GM10248 (cell line): ENCODE results near the gene RAB27A.
"Not testable (repeated sequence)": the region's sequence is repeated elsewhere in the genome, so short reads cannot be mapped to it uniquely, and the experiment has no call there.

Experiments used
- CTCF ChIA-PET: fragments of 300-600 bp; sonication (Branson Sonifier 250); formaldehyde crosslinking; extraction: SDS; loops from one replicate; lab custom pipeline; 2021; ENCODE audit warnings: antibody characterized with exemption; lab: Yijun Ruan, JAX
- POLR2A ChIA-PET: fragments of 350-650 bp; sonication (Branson Sonifier 250); formaldehyde crosslinking; extraction: SDS; loops from one replicate; lab custom pipeline; 2020; ENCODE audit warnings: antibody characterized with exemption; lab: Yijun Ruan, JAX
- DNase-seq: peaks from one replicate; pipeline ENCODE4 v3.0.0; 2012; ENCODE audit errors: extremely low spot score
- CTCF ChIP-seq: IDR thresholded peaks from 2 replicates; pipeline ENCODE4 v1.5.1; 2012; ENCODE audit warnings: mild to moderate bottlenecking, low read depth; ENCODE audit errors: extremely low read depth, missing control alignments, control extremely low read depth

RAB27A gene

GRCh38 chr15:55282284-55282833, 7.3 kb downstream of the RAB27A start:
- POLR2A ChIA-PET: no interaction called here
- TF ChIP-seq CTCF: no peak
- no peak for DNase-seq
- CTCF ChIA-PET: interaction anchor here (0.8 to 2.8 kb wide), 5 partner anchors 8 to 73 kb away, joined by 3 to 10 read pairs (median 4); no protein-coding TSS in a partner anchor

- ChIA-PET POLR2A (interaction anchor here (0.6 kb wide), 1 partner anchor 123 kb away, joined by 3 read pairs; no protein-coding TSS in a partner anchor), CTCF (interaction anchor here (0.8 to 2.8 kb wide), 7 partner anchors 9 to 84 kb away, joined by 3 to 10 read pairs (median 3); no protein-coding TSS in a partner anchor)
- no peak for DNase-seq
- no peak for TF ChIP-seq CTCF
Observed at GRCh38 chr15:55281517-55282228, 7.9 kb downstream of the RAB27A start.

GRCh38 chr15:55280589-55280988, 9.0 kb downstream of the RAB27A start:
- CTCF ChIA-PET: interaction anchor here (0.6 to 2.8 kb wide), 5 partner anchors 10 to 83 kb away, joined by 3 to 10 read pairs (median 3); no protein-coding TSS in a partner anchor
- DNase-seq, POLR2A ChIA-PET: not testable (repeated sequence)

- no peak for TF ChIP-seq CTCF
- ChIA-PET POLR2A (interaction anchor here (1.0 kb wide), 1 partner anchor 62 kb away, joined by 3 read pairs; no protein-coding TSS in a partner anchor), CTCF (interaction anchor here (1.2 to 2.8 kb wide), 3 partner anchors 12 to 63 kb away, joined by 3 to 9 read pairs (median 3); no protein-coding TSS in a partner anchor)
- peak; percentile 52 for DNase-seq
Observed at GRCh38 chr15:55279746-55280351, 9.8 kb downstream of the RAB27A start.

GRCh38 chr15:55279100-55279745, 10.4 kb downstream of the RAB27A start:
- CTCF ChIA-PET: interaction anchor here (1.2 to 1.5 kb wide), 3 partner anchors 16 to 62 kb away, joined by 3 read pairs; no protein-coding TSS in a partner anchor
- POLR2A ChIA-PET: interaction anchor here (1.0 kb wide), 1 partner anchor 61 kb away, joined by 3 read pairs; no protein-coding TSS in a partner anchor
- TF ChIP-seq CTCF: no peak
- no peak for DNase-seq

GRCh38 chr15:55277715-55278114, 11.9 kb downstream of the RAB27A start:
- ChIA-PET POLR2A (interaction anchor here (0.7 kb wide), 1 partner anchor 33 kb away, joined by 4 read pairs; no protein-coding TSS in a partner anchor), CTCF (interaction anchor here (0.7 to 3.0 kb wide), 6 partner anchors 11 to 61 kb away, joined by 3 to 7 read pairs (median 4); no protein-coding TSS in a partner anchor)
- DNase-seq: no peak

More at GRCh38 chr15:55277715-55278114, 11.9 kb downstream of the RAB27A start:
- no peak for TF ChIP-seq CTCF
